OCI-M2 (cell line): ENCODE results near the gene NAIF1.
"Not testable (repeated sequence)": the region's sequence is repeated elsewhere in the genome, so short reads cannot be mapped to it uniquely, and the experiment has no call there.

Source experiments
- DNase-seq: peaks from one replicate; lab custom pipeline; 2025; ENCODE audit not compliant: unreplicated experiment; lab: John Stamatoyannopoulos, UW

NAIF1 gene

GRCh38 chr9:128036522-128036921, 30.6 kb downstream of the NAIF1 start:
- DNase-seq = not testable (repeated sequence)

DNA sequence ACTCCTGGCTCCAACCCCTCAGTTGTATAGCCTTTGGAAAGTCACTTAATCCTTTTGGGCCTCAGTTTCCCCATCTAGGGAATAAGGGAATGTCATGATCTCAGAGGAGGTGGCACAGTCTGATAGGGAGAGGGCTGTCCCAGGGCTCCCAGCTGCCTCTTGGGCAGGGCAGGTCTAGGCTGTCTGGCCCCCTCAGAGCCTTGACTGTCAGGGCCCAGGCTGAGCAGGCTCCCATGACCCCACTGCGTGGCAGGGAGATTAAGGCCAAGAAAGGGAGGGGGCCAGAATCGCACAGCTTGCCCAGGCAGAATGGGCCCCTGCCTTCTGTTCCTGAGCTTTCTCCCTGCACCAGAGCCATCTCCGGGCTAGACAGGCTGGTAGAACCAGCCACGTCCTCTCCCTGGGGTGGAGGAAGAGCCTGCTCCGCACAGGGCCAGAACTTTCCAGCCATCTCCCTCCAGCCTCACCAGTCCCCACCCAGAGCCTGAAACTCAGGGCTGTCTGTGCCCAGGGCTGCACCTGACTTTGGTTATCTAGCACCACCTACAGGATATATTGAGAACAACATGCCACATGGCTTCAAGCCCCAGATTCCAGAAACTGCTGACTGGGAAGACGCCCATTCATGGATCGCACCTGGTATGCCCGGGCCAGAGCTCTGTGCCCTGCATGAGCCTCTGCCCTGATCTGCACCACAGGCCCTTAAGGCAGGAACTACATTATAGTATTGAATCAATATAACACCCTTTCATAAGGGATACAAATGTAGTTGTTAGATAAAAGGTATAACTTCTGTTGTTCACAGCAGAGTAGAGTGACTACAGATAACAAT, 32.1 kb downstream of the NAIF1 start:
- DNase-seq = peak; percentile 18

DNA sequence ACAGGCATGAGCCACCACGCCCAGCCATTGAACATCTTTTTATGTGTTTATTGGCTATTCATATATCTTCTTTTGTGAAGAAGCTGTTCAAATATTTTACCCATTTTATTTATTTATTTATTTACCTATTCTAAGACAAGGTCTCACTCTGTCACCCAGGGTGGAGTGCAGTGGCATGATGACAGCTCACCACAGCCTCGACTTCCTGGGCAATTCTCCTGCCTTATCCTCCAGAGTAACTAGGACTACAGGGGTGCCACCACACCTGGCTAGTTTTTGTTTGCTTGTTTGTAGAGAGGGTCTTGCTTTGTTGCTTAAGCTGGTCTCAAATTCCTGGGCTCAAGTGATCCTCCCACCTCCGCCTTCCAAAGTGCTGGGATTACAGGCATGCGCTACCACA, 33.5 kb downstream of the NAIF1 start:
- DNase-seq = no peak

- DNase-seq = no peak
Measured at GRCh38 chr9:128027705-128028104, 39.4 kb downstream of the NAIF1 start.

DNA sequence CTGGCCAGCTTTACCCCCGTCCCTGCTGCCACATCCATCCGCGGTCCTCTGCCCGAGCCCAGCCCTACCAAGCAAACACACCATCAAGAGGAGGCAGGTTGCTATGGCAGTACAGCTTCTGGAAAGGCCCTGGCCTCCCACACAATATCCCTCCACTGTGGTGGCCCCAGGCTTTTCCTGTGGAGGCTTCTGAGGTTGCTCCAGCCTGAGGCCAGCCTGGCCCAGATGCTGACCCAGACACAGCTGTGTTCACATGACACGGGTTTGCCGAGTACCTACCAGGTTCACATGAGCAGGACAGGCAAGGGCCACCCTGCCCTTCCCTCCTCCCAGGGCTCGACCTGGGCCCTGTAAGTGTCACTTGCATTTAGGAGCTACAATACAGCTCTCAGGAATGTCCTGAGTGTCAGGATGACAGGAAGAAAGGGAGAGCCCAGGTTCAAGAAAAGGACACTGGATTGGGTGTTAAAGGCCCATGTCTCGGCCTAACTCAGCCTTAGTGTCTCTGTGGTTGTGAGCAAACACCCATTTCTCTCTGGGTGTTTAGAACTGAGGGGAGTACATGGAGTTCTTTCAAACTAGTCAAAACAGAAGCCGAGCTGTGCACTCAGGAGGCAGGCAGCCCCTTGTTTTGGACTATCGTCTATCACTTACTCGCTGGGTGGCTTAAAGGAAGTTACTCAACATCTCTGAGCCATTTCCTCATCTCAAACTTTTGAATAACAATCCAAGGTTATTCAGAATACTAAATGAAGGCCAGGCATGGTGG, 40.2 kb downstream of the NAIF1 start:
- DNase-seq = no peak

DNA sequence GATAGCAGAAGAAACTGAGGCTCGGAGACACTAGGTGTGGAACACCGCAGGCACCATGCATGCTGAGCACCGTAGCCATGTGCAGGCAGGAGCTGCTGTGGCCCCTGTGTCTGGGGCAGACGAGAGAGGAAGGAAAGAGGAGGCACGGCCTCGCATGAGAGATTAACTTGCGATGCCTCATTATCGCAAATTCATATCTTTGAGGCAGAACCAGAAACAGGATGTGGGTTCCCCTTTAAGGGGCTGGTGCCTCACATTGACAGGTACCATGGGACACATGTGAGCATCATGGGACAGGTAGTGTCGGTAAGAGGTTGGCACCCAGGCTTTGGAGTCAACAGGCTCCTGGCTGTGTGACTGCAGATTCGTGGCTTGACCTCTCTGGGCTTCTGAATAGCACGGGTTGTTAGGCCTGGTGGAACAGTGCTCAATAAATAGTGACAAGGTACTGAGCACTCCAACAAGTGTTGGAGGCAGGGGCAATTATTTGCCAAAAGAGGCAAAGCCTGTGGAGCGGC, 40.8 kb downstream of the NAIF1 start:
- no peak for DNase-seq

DNA sequence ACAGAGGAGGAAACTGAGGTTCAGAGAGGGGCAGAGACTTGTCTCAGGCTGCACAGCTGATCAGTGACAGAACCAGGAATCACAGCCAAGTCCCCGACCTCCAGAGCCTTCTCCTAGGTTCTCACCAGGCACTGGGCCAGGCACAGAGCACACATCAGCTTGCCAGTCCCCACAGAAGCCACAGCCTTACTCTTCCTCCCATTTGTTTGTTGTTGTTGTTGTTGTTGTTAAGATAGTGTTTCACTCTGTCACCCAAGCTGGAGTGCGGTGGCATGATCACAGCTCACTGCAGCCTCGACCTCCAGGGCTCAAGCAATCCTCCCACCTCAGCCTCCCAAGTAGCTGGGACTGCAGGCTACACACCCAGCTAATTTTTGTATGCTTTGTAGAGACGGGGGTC, 41.4 kb downstream of the NAIF1 start:
- DNase-seq = no peak

- DNase-seq = no peak
Measured at GRCh38 chr9:128024761-128025308, 42.3 kb downstream of the NAIF1 start.

DNA sequence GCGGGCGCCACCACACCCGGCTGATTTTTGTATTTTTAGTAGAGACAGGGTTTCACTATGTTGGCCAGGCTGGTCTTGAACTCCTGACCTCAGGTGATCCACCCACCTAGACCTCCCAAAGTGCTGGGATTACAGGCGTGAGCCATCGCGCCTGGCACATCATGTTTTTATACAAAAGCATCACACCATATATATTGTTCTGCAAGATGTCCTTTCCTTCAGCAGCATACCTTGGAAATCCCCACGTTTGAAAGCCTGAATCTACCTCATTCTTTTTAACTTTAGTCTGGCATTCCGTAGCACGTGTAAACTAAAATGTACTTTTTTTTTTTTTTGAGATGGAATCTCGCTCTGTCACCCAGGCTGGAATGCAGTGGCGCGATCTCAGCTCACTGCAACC, 43.4 kb downstream of the NAIF1 start:
- not testable (repeated sequence) for DNase-seq

DNA sequence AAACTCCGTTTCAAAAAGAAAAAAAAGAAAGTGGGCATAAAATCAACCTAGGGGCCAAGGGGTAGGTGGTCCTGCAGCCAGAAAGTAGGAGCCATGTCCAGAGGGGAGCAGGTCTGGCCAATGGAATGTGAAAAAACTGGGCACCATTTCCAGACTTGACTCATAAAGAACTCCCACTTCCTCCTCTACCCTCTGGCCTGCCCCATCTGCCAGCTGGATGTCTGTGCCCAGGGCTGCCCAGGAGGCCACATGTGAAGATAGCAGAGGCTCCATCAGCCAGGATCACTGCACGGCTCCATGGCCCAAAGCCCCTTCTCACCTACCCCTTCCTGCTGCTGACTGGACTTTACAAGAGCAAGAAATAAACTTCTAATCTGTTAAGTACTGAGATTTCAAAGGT, 44.2 kb downstream of the NAIF1 start:
- no peak for DNase-seq

- no peak for DNase-seq
Measured at GRCh38 chr9:128021098-128021497, 46.0 kb downstream of the NAIF1 start.

DNA sequence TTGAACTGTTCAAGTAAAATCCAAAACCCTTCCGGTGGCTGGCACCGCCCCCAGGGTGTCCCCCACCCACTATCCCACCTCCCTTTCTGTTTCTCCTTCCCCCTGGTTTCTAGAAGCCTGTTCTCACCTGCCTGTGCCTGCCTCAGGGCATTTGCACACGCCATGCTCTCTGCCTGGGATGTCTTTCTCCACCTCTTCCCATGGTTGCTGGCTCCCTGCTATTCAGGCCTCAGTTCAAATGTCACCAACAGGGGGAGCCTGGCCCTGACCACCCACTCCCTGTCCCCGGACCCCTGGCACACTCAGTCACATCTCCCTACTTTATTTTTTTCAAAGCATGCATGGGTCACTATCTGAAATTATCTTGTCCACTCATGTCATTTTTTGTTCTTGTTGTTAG, 46.4 kb downstream of the NAIF1 start:
- no peak for DNase-seq

GRCh38 chr9:128015696-128016095, 51.4 kb downstream of the NAIF1 start:
- no peak for DNase-seq
